DOHH2 (cell line): Measurements from ENCODE around the gene FLVCR1.

Source experiments
- EZH2phosphoT487 ChIP-seq: fragments of 200-600 bp; sonication (generic); IDR thresholded peaks from 2 replicates; pipeline ENCODE4 v1.6.1; 2017; ENCODE audit warnings: borderline replicate concordance, mild to moderate bottlenecking, antibody characterized with exemption, low read length, moderate library complexity, mixed read lengths
- TF ChIP-seq, protein P1 (sequence below): fragments of 200-600 bp; sonication (generic); IDR thresholded peaks from one replicate; pipeline ENCODE4 v1.5.1; 2014; ENCODE audit warnings: antibody characterized with exemption, mild to moderate bottlenecking, low read depth, low read length; ENCODE audit not compliant: poor library complexity, severe bottlenecking

GRCh38 chr1:212916481-212917133 is 58.5 kb downstream of the FLVCR1 start:
- TF ChIP-seq, protein P1, sequence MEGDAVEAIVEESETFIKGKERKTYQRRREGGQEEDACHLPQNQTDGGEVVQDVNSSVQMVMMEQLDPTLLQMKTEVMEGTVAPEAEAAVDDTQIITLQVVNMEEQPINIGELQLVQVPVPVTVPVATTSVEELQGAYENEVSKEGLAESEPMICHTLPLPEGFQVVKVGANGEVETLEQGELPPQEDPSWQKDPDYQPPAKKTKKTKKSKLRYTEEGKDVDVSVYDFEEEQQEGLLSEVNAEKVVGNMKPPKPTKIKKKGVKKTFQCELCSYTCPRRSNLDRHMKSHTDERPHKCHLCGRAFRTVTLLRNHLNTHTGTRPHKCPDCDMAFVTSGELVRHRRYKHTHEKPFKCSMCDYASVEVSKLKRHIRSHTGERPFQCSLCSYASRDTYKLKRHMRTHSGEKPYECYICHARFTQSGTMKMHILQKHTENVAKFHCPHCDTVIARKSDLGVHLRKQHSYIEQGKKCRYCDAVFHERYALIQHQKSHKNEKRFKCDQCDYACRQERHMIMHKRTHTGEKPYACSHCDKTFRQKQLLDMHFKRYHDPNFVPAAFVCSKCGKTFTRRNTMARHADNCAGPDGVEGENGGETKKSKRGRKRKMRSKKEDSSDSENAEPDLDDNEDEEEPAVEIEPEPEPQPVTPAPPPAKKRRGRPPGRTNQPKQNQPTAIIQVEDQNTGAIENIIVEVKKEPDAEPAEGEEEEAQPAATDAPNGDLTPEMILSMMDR, result no peak
- no peak for TF ChIP-seq EZH2phosphoT487
